Heart left ventricle (tissue), 13 donors: ENCODE data around the gene HDAC7.

ENCODE experiments used
- CTCF ChIP-seq, 12 donors: fragments of 200-600 bp; sonication (generic) in 4 of 12; IDR thresholded peaks; one replicate each; pipeline versions ENCODE4 v1.5.0 to v1.8.0; 2018 to 2022; ENCODE audit warnings: antibody characterized with exemption in 12 of 12, mild to moderate bottlenecking in 5 of 12
- POLR2A ChIP-seq, 2 donors: fragments of 450-650 bp; IDR thresholded peaks; one replicate each; pipeline ENCODE4 v1.6.1; 2017; ENCODE audit warnings: antibody characterized with exemption in 2 of 2, mild to moderate bottlenecking in 2 of 2, moderate library complexity in 2 of 2
- donor health status: ischemic (EF 13 %, LVEDD 7.1; RV severe dilation, severe dysfunction).
- donor health status: DM: no; HTN: yes; CAD: no.
- donor health status: DM: no; HTN: no; CAD: no.
- donor health status: ischemic (EF 25% LVEDD 6.9; RV normal size, moderate dysfunction).
- donor health status: ischemic (EF 25% LVEDD 5.7; RV mildly dilated, moderate dysfunction).
- donor health status: ischemic (EF 35%, LVEDD 5.7; RV mildly dilated, moderate dysfunction).
- donor health status: nonischemic (EF 11% LVEDD 7.7; RV severe dilation, severe dysfunction).
- donor health status: DM: yes; HTN: yes; CAD: no.
- donor health status: PGD.
- donor health status: ischemic (EF 29% LVEDD 5.4; RV normal size, mild dysfunction).
- donor health status: nonischemic (EF 23%, LVEDD 6.1; RV moderate dilation, normal function).

GRCh38 chr12:47837190-47838171 is 17.8 kb upstream of the HDAC7 start:
- peak; percentile 89 to 99 (median 92) for TF ChIP-seq CTCF (IDR thresholded peaks at IDR 0.05)
- TF ChIP-seq POLR2A (IDR thresholded peaks at IDR 0.05) = no peak
